Dedifferentiated amniotic fluid mesenchymal stem cell (primary cell): ENCODE measurements around the gene HYOU1.
"Not testable (repeated sequence)": the region's sequence is repeated elsewhere in the genome, so short reads cannot be mapped to it uniquely, and the experiment has no call there.

Experiments
- DNase-seq: peaks from one replicate; pipeline ENCODE4 v3.0.0-alpha.2; 2016; ENCODE audit errors: extremely low spot score

Gene HYOU1, protein sequence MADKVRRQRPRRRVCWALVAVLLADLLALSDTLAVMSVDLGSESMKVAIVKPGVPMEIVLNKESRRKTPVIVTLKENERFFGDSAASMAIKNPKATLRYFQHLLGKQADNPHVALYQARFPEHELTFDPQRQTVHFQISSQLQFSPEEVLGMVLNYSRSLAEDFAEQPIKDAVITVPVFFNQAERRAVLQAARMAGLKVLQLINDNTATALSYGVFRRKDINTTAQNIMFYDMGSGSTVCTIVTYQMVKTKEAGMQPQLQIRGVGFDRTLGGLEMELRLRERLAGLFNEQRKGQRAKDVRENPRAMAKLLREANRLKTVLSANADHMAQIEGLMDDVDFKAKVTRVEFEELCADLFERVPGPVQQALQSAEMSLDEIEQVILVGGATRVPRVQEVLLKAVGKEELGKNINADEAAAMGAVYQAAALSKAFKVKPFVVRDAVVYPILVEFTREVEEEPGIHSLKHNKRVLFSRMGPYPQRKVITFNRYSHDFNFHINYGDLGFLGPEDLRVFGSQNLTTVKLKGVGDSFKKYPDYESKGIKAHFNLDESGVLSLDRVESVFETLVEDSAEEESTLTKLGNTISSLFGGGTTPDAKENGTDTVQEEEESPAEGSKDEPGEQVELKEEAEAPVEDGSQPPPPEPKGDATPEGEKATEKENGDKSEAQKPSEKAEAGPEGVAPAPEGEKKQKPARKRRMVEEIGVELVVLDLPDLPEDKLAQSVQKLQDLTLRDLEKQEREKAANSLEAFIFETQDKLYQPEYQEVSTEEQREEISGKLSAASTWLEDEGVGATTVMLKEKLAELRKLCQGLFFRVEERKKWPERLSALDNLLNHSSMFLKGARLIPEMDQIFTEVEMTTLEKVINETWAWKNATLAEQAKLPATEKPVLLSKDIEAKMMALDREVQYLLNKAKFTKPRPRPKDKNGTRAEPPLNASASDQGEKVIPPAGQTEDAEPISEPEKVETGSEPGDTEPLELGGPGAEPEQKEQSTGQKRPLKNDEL

DNA sequence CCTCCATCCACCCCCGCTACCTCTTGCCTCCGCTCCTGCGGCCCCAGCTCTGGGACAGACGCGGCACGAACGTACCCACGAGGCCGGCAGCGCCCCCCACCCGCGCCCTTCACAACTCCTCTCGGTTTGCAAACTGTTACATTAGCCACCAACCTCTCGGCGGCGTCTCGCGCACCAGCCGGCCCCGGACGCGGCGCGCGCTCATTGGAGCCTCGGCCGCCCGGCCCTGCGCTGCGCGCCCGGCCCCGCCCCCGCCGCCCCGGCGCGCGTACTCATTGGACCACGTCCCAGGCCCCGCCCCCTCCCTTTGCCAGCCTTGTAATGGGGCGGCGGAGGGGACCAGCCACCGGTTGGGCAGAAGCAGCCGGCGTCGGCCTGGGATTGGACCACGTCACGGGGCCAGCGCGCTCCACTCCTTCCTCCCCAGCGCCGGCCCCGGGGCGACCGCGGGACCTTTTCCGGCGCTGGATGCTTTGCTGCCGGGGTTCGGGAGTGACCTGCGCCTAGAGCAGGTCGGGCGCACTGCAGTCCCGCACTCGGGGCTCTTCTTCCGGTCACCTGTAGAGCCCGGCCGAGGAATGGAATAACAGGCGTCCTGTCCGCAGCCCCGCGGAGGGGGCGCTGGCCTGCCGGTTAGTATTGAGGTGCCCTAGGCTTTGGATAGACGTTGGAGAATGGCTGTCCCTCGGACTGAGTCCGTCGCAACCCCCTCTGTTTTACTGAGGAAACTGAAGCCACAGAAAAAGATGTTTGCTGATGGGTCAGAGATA, at the start of gene HYOU1:
Gene HYOU1, minus strand, starts transcription at position 206 of the 770 bp plus-strand sequence. CDS start 1,045 bp downstream, outside the sequence.
- DNase-seq: peak; percentile 96

DNA sequence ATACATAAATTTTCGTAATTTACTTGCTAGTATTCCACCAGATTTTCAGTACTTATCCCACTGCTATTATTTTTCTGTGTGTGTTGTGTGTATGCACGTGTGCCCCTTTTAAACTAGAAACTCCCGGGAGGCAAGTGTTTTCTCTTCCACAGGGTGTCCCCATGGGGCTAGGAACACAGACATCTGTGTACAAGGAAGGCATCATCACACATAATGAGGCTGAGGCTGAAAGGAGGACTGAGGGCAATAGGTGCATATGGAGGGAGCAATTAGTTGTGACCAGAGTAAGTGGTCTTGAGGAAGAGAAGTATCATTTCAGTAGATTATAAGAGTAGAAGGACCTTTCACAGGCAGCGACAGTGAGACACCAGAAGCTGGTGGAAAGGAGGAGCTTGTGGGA, 46.8 kb upstream of the HYOU1 start:
- DNase-seq: no peak

DNA sequence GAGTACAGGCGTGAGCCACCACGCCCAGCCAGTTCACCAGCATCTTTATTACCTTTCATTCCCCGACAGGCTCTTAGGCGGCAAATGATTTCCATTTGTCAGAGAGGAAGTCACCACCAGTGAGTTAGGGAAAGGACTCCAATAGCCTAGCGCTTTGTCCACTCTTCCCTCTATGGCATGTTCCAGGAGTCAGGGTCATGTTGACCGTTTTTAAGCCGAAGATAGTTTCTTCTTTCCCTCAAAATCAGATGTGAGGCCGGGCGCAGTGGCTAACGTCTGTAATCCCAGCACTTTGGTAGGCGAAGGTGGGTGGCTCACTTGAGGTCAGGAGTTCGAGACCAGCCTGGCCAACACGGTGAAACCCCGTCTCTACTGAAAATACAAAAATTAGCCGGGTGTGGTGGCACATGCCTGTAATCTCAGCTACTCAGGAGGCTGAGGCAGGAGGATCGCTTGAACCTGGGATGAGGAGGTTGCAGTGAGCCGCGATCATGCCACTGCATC, 46.2 kb upstream of the HYOU1 start:
- DNase-seq: not testable (repeated sequence)

DNA sequence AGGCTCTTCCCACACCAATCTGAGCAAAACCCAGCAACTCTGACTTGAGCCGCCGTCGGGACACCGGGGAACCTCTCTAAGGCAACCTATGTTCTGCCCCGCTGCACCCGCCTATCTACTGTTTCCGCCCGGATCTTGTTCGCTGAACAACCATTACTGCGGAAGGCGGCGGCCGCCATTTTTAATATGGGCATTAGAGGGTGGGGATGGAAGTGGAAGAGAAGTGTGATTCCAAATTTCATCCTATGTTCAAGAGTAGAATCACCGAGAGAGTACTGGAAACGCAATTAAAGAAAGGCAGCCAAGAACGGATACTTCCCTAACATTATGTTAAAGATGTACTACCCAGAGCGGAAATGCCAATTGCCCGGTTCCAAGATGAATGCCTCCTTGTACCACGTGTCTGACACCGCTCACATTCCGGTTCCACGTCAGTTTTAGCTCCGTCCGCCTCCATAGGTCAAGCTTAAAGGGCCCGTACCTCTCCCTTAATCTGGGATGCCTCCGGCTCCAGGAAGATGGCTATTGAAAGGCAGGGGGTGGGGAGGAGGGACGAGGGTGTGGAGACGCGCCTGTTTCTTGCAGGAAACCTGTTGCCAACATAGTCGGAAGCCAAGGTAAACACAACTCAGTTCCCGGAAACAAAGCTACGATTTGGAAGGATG, 44.9 kb upstream of the HYOU1 start, which contains the start of gene DPAGT1:
Gene DPAGT1, minus strand, starts transcription at position 95 of the 665 bp plus-strand sequence. CDS start 198 bp downstream, outside the sequence.
- peak; percentile 92 for DNase-seq

DNA sequence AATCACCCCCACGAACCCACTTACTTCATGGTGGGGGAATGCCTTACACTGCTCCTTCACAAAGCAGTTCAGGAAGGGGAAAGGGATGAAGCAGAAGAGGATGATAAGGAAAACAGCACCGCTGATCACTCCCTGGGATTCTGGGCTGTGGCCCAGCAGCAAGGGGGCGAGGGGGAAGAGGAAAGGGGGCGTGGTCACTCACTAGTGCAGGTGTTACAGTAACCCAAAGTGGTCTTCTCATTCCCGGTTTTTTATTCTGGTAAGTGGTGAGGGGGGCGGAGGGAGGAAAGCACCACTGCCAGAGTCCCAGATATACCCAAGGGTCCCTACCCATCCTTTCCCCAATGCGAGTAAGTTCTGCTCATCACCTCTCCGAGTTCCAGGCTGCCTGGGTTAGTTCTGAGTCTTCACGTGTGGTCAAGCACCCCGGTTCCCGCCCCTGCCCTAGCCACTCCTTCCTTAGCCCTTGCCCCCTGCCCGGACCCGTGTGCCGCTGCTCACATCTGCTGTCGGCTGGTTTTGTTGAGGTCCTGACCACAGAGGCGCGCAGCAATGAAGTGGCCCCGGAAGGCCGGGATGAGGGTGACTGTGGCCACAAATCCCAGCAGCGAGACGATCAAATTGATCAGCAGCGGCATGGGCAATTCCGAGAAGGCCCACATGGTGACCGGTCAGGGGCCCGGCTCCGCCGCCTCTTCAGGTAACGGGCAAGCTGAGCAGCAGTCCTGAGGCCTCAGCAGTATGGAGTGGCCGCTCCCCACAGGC, 44.2 kb upstream of the HYOU1 start:
- DNase-seq: no peak

DNA sequence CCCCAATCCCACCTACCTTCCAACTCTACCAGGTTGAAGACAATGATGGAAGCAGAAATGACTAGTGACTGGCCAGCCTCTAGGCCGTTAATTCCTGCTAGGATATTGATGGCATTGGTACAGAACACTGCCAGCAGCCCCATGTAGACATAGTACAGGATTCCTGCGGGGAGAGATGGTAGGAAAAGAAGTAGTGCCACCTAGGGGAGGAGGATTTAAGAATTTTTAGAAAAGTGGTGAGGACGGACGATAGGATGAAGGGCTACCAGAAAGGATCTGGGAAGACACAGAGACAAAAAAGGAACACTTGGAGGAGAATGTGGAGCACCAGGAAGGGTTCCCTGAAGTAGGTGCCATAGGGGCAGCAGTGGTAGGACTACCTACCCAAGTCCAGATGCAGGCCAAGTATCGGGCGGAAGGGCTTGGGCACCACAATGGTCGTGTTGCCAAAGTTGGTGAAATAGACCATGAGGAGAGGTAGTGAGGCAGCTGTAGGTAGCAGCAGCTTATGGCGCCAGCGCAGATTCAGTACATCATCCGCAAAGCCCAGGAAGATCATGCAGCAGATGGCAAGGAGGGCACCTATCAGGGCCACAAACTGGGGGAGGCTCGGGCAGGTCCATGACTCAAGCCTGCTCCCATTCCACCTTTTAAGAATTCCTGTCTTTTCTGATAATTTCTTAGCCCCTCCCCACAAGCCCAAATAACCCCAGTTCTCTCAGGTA, 43.4 kb upstream of the HYOU1 start:
- peak; percentile 23 for DNase-seq

DNA sequence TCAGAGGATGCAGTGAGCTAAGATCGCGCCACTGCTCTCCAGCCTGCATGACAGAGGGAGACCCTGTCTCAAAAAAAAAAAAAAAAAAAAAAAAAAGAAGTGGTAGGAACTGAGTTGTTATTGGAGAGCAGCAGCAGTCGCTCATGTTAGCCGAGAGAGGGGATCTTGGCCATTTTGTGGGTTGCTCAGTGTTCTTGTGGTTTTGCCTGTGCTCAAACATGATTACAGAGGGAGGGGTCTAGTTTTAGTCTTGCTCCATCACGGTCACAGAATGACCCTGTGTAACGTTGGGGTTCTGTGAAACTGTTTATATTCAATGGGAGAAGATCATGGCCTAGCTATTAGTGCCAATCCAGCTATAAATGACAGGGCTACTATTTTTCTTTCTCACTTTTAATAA, 42.7 kb upstream of the HYOU1 start:
- no peak for DNase-seq

DNA sequence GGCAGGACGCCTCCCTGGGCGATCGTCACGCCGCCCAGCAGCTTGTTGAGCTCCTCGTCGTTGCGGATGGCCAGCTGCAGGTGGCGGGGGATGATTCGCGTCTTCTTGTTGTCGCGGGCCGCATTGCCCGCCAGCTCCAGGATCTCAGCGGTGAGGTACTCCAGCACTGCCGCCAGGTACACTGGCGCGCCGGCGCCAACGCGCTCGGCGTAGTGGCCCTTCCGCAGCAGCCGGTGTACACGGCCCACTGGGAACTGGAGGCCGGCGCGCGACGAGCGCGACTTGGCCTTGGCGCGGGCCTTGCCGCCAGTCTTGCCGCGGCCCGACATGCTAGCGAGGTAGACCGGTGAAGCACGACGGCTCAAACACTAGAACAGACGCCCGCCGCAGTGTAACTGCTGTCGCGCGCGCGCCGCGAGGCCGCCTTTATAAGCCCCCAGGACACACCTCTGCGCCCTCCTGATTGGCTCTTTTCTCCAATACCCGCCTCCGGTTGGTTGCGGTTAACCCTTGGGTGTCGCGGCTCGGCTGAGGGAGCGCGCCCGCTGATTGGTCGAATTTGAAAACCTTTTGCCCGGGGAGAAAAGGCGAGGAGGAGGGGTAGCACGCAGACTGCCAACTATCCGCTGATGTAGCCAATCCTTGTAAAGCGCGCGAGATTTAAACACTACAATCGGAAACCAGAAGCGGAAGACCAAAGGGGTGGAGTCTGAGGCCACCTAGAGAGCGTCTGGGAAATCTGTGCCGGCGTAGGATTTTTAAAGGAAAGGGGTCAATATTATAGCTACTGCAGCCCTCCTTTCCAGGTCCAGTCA, 38.3 kb upstream of the HYOU1 start:
- DNase-seq: peak; percentile 99

DNA sequence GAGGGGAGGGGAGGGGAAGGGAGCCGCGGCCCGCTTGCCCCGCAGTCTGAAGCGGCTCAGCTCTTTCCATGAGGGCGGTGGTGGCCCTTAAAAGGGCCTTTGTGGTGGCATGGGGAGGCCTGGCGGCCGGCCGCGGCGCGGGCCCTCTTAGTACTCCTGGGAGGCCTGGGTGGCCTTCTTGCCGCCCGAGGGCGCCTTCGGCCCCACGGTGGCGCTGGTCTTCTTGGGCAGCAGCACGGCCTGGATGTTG, 37.7 kb upstream of the HYOU1 start:
- peak; percentile 73 for DNase-seq

DNA sequence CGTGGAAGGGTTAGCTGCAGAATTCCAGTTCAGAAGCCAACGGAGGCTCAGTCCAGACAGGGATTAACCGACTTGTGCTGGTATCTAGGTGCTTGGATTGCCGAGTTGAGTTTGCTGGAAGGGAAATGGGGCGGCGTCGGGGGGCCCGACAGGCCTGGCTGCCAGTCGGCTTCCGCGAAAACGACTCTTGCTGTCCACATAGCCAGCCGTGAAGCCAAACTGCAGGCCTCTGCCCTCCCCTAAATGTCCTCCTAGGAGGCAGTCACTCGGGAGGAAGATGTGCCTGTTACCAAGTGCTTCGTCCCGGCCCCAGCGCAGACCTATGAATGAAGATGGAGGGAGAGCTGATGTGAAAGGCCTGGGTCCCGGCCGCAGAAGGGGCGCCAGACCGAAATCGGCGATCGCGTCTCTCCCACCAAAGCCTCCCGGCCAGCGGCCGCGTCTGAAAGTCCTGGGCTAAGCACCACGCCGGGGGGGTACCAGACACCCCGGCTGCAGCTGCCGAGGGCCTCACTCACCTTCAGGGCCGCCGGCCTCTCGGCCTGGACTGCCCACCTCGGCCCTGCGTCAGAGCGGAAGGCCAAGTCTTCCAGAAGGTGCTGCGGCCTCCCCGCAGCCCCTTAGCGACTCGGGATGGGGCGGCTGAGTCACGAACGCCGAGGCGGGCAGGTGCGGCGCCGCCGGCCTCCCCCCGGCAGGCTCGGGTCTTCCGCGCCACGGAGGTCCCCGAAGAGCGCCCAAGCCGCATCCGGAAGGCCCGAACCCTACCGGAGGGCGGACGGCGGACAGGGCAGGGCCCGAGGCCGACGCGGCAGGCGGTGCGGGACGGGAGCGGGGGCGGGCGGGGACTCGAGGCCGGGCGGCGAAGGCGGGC, 37.2 kb upstream of the HYOU1 start:
- peak; percentile 14 for DNase-seq

DNA sequence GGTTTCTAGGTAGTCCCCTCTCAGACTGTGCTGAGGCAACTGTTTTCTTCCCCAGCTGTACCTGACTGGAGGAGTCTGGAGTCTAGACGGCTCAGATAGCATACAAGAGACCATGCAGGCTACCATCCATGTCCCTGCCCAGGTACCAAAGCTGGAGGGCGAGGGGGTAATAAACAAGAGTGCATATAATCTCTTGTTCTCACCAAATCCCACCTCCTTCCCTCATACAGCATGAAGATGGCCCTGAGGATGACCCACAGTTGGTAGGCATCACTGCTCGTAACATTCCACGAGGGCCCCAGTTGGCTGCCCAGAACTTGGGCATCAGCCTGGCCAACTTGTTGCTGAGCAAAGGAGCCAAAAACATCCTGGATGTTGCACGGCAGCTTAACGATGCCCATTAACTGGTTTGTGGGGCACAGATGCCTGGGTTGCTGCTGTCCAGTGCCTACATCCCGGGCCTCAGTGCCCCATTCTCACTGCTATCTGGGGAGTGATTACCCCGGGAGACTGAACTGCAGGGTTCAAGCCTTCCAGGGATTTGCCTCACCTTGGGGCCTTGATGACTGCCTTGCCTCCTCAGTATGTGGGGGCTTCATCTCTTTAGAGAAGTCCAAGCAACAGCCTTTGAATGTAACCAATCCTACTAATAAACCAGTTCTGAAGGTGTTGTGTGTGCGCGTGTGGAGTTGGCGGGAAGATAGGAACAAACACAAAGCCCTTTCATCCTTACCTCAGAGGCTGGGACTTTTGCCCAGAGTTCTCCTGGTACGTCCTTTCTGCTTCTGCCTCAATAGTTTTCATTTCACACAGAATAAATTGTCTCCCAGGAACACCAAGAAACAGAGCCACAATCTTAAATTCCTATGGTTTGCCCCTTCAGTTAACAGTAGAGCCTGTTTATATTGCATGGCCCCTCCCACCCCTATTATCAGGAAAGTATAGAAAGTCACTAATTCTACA, 36.2 kb upstream of the HYOU1 start:
- no peak for DNase-seq

DNA sequence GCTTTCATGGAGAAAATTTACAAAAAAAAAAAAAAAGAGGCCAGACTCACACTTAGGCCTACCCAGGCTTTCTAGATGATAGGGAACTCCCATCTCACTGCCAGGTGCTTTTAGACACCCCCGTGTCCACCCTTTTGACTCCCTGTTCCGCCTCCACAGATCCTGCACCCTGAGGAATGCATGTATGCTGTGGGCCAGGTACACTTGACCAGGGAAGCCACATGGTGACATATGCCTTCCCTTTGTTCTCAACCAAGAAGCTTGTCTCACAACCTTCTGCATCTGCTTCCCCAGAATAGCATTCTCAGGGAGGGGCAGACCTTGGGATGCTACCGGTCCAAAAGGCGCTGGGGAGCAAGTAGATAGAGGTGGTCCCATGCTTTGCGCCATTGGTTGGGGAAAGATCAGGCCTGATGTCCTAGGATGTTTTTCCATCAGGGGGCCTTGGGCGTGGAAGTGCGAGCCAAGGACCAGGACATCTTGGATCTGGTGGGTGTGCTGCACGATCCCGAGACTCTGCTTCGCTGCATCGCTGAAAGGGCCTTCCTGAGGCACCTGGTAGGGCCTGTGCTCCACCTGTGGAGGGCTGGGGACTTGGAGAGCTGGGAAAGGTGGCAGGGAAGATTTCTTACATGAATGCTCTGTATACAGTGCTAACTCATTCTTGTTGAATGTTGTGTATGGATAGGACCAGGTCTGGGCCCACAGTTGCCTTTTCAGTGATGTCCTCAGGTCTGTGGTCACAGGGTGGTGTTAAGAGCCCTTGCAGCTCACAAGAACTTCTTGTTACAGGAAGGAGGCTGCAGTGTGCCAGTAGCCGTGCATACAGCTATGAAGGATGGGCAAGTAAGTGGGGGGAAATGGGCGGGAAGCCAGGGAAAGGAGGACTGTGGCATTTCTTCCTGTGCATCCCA, 35.2 kb upstream of the HYOU1 start:
- no peak for DNase-seq

DNA sequence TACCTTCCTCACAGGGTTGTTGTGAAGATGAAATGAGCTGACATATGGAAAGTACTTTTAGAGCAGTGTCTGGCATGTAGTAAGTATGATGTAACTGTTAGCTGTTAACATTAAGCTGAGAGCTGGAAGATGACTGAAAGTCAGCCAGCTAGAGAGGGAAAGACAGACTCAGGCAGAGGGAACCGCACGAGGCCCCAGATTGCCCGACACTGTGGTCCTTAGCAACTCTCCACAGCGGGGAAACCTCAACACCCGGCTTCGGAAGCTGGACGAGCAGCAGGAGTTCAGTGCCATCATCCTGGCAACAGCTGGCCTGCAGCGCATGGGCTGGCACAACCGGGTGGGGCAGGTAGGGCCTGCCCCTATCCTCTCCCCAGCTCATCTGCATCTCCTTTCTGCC, 34.2 kb upstream of the HYOU1 start:
- no peak for DNase-seq

DNA sequence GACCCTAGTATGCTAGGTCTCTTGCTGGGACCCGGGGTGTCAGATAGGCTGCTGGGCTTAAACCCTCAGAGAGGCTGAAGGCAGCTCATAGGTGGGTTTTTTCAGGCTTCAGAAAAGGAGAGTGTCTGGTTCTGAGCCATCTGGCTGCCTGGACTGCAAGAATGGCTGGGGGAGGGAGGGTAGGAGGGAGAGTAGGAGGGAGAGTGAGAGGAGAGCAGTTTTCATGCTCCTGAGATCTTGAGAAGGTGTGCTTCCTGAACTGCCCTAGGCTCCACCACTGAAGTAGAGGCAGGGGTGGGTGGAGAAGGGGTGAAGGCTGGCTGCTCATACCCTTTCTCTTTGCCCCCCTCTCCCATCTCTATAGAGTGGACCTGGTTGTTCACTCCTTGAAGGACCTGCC, 32.3 kb upstream of the HYOU1 start:
- DNase-seq: no peak

DNA sequence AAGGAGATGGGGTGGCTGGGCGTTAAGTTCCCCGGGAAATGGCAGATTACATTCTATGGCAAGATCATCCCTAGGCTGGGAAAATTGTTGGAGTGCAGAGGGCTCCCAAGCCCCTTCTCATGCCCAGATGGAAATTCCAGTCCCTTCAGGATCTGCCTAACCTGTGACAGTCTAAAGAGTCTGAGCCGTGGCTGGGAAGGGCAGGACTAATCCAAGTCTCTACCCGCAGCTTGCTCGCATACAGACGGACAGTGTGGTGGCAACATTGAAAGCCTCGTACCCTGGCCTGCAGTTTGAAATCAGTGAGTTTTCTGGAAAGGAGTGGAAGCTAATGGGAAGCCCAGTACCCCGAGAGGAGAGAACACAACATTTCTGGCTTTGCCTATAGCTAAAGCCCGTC, 31.4 kb upstream of the HYOU1 start:
- no peak for DNase-seq
